PC-3 (cell line): ENCODE data around the gene DIRAS1.

Experiments used
- EZH2phosphoT487 ChIP-seq: fragments of 300-600 bp; sonication (generic); IDR thresholded peaks from 2 replicates; pipeline ENCODE4 v1.6.1; 2018; ENCODE audit warnings: mild to moderate bottlenecking, antibody characterized with exemption, low read length, borderline replicate concordance
- TF ChIP-seq, protein P1 (sequence below): fragments of 300-600 bp; sonication (generic); conservative IDR thresholded peaks from 2 replicates; pipeline ENCODE4 v1.5.1; 2017; ENCODE audit warnings: antibody characterized with exemption, low read depth, mild to moderate bottlenecking, low read length

DNA sequence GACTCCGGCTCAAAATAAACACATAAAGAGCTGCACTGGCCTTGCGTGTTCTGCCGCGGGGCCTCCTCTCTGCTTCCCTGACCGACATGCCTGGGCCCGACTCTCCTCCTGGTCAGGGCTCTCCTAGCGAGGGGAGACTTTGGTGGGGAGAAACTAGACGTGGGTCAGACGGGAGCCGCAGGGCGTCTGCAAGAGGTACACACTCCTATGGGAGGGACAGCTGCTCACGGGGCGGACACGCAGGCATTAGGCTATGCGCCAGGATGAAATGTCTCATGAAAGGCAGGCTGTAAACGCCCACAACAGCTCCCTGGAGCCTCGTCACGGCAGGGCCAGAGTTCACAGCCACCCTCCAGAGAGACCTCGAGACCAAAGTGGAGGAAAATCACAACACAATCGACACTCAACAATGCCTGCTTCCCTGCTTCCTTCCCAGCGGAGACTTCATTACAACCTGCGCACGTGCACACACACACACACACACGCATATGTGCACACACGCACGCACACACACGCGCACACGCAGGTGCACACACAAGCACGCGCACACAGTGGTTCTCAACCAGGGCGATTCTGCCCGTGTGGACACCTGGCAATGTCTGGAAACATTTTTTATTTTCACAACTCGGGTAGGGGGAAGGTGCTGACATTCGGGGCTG lies 12.9 kb upstream of the DIRAS1 start:
- TF ChIP-seq, protein P1, sequence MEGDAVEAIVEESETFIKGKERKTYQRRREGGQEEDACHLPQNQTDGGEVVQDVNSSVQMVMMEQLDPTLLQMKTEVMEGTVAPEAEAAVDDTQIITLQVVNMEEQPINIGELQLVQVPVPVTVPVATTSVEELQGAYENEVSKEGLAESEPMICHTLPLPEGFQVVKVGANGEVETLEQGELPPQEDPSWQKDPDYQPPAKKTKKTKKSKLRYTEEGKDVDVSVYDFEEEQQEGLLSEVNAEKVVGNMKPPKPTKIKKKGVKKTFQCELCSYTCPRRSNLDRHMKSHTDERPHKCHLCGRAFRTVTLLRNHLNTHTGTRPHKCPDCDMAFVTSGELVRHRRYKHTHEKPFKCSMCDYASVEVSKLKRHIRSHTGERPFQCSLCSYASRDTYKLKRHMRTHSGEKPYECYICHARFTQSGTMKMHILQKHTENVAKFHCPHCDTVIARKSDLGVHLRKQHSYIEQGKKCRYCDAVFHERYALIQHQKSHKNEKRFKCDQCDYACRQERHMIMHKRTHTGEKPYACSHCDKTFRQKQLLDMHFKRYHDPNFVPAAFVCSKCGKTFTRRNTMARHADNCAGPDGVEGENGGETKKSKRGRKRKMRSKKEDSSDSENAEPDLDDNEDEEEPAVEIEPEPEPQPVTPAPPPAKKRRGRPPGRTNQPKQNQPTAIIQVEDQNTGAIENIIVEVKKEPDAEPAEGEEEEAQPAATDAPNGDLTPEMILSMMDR: no peak
- no peak for TF ChIP-seq EZH2phosphoT487
